ENCODE data around the gene MED28.

DNA sequence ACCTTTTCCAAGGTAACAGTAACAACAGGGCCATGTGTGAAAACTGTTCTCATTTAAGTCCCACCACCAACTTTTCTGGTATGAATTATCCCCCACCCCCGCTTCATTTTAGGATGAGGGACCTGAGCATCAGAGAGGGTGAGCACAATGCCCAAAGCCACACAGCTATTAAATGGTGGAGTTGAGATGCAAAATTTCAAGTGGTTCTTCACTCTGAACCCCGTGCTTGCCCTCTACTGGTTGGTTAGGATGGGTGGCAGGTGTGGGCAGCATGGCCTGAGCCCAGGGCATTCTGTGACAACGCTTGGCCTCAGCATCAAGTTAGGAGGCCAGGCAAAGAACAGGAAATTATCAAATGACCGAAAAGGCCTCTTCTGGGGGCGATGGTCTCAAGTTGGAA is 33.5 kb downstream of the MED28 start:
- TF ChIP-seq, protein P1, sequence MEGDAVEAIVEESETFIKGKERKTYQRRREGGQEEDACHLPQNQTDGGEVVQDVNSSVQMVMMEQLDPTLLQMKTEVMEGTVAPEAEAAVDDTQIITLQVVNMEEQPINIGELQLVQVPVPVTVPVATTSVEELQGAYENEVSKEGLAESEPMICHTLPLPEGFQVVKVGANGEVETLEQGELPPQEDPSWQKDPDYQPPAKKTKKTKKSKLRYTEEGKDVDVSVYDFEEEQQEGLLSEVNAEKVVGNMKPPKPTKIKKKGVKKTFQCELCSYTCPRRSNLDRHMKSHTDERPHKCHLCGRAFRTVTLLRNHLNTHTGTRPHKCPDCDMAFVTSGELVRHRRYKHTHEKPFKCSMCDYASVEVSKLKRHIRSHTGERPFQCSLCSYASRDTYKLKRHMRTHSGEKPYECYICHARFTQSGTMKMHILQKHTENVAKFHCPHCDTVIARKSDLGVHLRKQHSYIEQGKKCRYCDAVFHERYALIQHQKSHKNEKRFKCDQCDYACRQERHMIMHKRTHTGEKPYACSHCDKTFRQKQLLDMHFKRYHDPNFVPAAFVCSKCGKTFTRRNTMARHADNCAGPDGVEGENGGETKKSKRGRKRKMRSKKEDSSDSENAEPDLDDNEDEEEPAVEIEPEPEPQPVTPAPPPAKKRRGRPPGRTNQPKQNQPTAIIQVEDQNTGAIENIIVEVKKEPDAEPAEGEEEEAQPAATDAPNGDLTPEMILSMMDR (IDR thresholded peaks at IDR 0.05): no peak
- TF ChIP-seq POLR2A (IDR thresholded peaks at IDR 0.05): no peak
